Heart right ventricle (tissue), 16 donors: Measurements from ENCODE around the gene GNS. TPM values are rescaled to one million over a fixed set of nuclear protein-coding genes. Genes with fewer than 3 reads are reported as not detected.
A peak's percentile ranks its signal among the peaks of the same experiment; 100 is the strongest.

ENCODE experiments used
- ATAC-seq, 8 donors: fragments of 200-7000 bp; cut with Tn5 transposase; one replicate each; pipeline ENCODE4 v1.9.1; 2020; ENCODE audit warnings: mild to moderate bottlenecking in 8 of 8, moderate library complexity in 8 of 8, moderate number of reproducible peaks in 1 of 8
- DNase-seq, 2 donors: peaks; one replicate each; pipeline ENCODE4 v3.0.0-alpha.2; 2020
- H3K27ac ChIP-seq, 10 donors: fragments of 200-600 bp; sonication (generic) in 2 of 10; one replicate each; pipeline versions ENCODE4 v1.5.0 to v1.8.0; 2020 to 2022; ENCODE audit warnings: mild to moderate bottlenecking in 3 of 10
- H3K27me3 ChIP-seq, 7 donors: fragments of 200-600 bp; one replicate each; pipeline ENCODE4 v1.8.0; 2021 to 2022; ENCODE audit warnings: mild to moderate bottlenecking in 2 of 7
- H3K36me3 ChIP-seq, 9 donors: fragments of 200-600 bp; sonication (generic) in 1 of 9; one replicate each; pipeline versions ENCODE4 v1.5.0 to v1.8.0; 2020 to 2022; ENCODE audit warnings: mild to moderate bottlenecking in 2 of 9
- H3K4me1 ChIP-seq, 9 donors: fragments of 200-600 bp; sonication (generic) in 1 of 9; one replicate each; pipeline versions ENCODE4 v1.5.0 to v1.8.0; 2020 to 2022; ENCODE audit warnings: mild to moderate bottlenecking in 4 of 9
- H3K4me3 ChIP-seq, 10 donors: fragments of 200-600 bp; sonication (generic) in 2 of 10; one replicate each; pipeline versions ENCODE4 v1.5.0 to v1.8.0; 2020 to 2022; ENCODE audit warnings: mild to moderate bottlenecking in 7 of 10, moderate library complexity in 2 of 10
- H3K9me3 ChIP-seq, 11 donors: fragments of 200-600 bp in 10 of 11; sonication (generic) in 2 of 11; one replicate each; pipeline versions ENCODE4 v1.5.0 to v1.8.0; 2013 to 2022; ENCODE audit warnings: mild to moderate bottlenecking in 2 of 11, control low read depth in 1 of 11, moderate library complexity in 1 of 11
- CTCF ChIP-seq, 9 donors: fragments of 200-600 bp; sonication (generic) in 2 of 9; IDR thresholded peaks; one replicate each; pipeline versions ENCODE4 v1.5.0 to v1.8.0; 2021 to 2022; ENCODE audit warnings: antibody characterized with exemption in 9 of 9, mild to moderate bottlenecking in 5 of 9, moderate library complexity in 1 of 9
- WGBS, 2 donors: extraction: QIAGEN DNeasy Blood & Tissue Kit; methylation state at CpG; one replicate each; pipeline ENCODE4 v1.1.7; 2013; ENCODE audit warnings: inconsistent platforms in 1 of 2; 5-methylcytosine and 5-hydroxymethylcytosine counted together
- intact Hi-C, 10 donors: fragments of 100-400 bp; cut with DNase I; formaldehyde crosslinking; loops; one replicate each; pipeline versions ENCODE4 v1.11.1 to v1.14.2; 2022
- polyA plus RNA-seq, 2 donors: library from polyadenylated mRNA; stranded (reverse); fragments of 200-250 nt; gene quantifications; one replicate each; pipeline ENCODE4 v1.2.3, GENCODE V29; 2013
- total RNA-seq, 10 donors: library from RNA; stranded (reverse); fragmentation: NEBNext Ultra II Directional in 3 of 10; extraction: Animal tissue kit (Norgen Biotek cat#: 25700) in 3 of 10; gene quantifications; one replicate each; pipeline versions ENCODE4 v1.2.1 to v1.2.4, GENCODE V29; 2021 to 2023
- donor health status: Arrhythmogenic right ventricular cardiomyopathy.
- donor health status: ischemic (EF 13 %, LVEDD 7.1; RV severe dilation, severe dysfunction).
- donor health status: healthy with polysubstance abuse.
- donor health status: DM: no; HTN: yes; CAD: no.
- donor health status: DM: no; HTN: no; CAD: no.
- donor health status: ischemic (EF 25% LVEDD 6.9; RV normal size, moderate dysfunction).
- donor health status: ischemic (EF 25% LVEDD 5.7; RV mildly dilated, moderate dysfunction).
- donor health status: healthy.
- donor health status: DM: yes; HTN: yes; CAD: no.
- donor health status: Ischemic cardiomyopathy.
- donor health status: ischemic (EF 35%, LVEDD 5.7; RV mildly dilated, moderate dysfunction).
- donor health status: nonischemic (EF 11% LVEDD 7.7; RV severe dilation, severe dysfunction).
- donor health status: DM: yes; HTN: yes; CAD: no.
- donor health status: PGD.
- donor health status: ischemic (EF 29% LVEDD 5.4; RV normal size, mild dysfunction).
- donor health status: nonischemic (EF 23%, LVEDD 6.1; RV moderate dilation, normal function).

The GNS gene
- total and polyA plus RNA-seq, 12 donors = 20.4 to 204 (median 101) TPM

GRCh38 chr12:64707362-64707761 lies 51.8 kb downstream of the GNS start:
- peaks cover 0 to 9% (median 0%) of the 10 kb centered on the region in 9 donors for H3K36me3 ChIP-seq
- ATAC-seq (no peak), DNase-seq (no peak)
- no peaks in the 10 kb centered on the region for H3K27me3 ChIP-seq
- WGBS, 2 donors = 88 to 92% methylated on average over 4 of the region's 4 CpGs
- no peak overlapping the region for H3K4me3 ChIP-seq
- no peak for TF ChIP-seq CTCF (IDR thresholded peaks at IDR 0.05)
- no peaks in the 10 kb centered on the region for H3K9me3 ChIP-seq
- peaks cover 2 to 18% (median 8%) of the 10 kb centered on the region in 9 donors for H3K4me1 ChIP-seq
- intact Hi-C loops = no loop called here
- no peak overlapping the region for H3K27ac ChIP-seq

GRCh38 chr12:64706857-64707256 lies 52.3 kb downstream of the GNS start:
- H3K27me3 ChIP-seq = no peaks in the 10 kb centered on the region
- H3K4me1 ChIP-seq = peaks cover 2 to 18% (median 8%) of the 10 kb centered on the region in 9 donors
- H3K9me3 ChIP-seq = no peaks in the 10 kb centered on the region
- WGBS, 2 donors = 68 to 69% methylated on average over 5 of the region's 5 CpGs
- intact Hi-C loops = no loop called here
- H3K27ac ChIP-seq = no peak overlapping the region
- peak in 2 of 8 donors; percentile 18 to 44 for ATAC-seq
- peaks cover 0 to 4% (median 0%) of the 10 kb centered on the region in 9 donors for H3K36me3 ChIP-seq
- no peak for TF ChIP-seq CTCF (IDR thresholded peaks at IDR 0.05)
- H3K4me3 ChIP-seq = no peak overlapping the region
- DNase-seq = no peak

- TF ChIP-seq CTCF (IDR thresholded peaks at IDR 0.05) = no peak
- peak in 3 of 8 donors; percentile 27 to 54 (median 42) for ATAC-seq
Observed at GRCh38 chr12:64706306-64706705, 52.9 kb downstream of the GNS start.

GRCh38 chr12:64701283-64701682 lies 57.9 kb downstream of the GNS start:
- intact Hi-C loops = no loop called here
- WGBS, 2 donors = 35 to 38% methylated on average over 5 of the region's 5 CpGs

More at GRCh38 chr12:64706306-64706705, 52.9 kb downstream of the GNS start:
- peaks cover 0 to 3% (median 0%) of the 10 kb centered on the region in 9 donors for H3K36me3 ChIP-seq
- no peaks in the 10 kb centered on the region for H3K9me3 ChIP-seq
- WGBS, 2 donors = 12 to 14% methylated on average over 3 of the region's 3 CpGs
- DNase-seq = no peak
- intact Hi-C loops = no loop called here
- no peaks in the 10 kb centered on the region for H3K27me3 ChIP-seq
- H3K4me1 ChIP-seq = peaks cover 2 to 18% (median 10%) of the 10 kb centered on the region in 9 donors
- no peak overlapping the region for H3K27ac ChIP-seq
- H3K4me3 ChIP-seq = no peak overlapping the region

More at GRCh38 chr12:64701283-64701682, 57.9 kb downstream of the GNS start:
- no peaks in the 10 kb centered on the region for H3K9me3 ChIP-seq
- TF ChIP-seq CTCF (IDR thresholded peaks at IDR 0.05) = no peak
- ATAC-seq (no peak), DNase-seq (no peak)
- H3K27ac ChIP-seq = peak overlapping the region in 2 of 10 donors; percentile 25 to 79
- H3K4me1 ChIP-seq = peaks cover 3 to 47% (median 11%) of the 10 kb centered on the region in 9 donors
- peaks cover 0 to 37% (median 0%) of the 10 kb centered on the region in 9 donors for H3K36me3 ChIP-seq
- no peaks in the 10 kb centered on the region for H3K27me3 ChIP-seq
- no peak overlapping the region for H3K4me3 ChIP-seq
